GM21367 (cell line): ENCODE data around the gene DPH6.
"Not testable (repeated sequence)": the region's sequence is repeated elsewhere in the genome, so short reads cannot be mapped to it uniquely, and the experiment has no call there.

Experiments used
- ATAC-seq: cut with Tn5 transposase; IDR thresholded peaks from one replicate; pipeline ENCODE4 v1.9.1; 2021; ENCODE audit not compliant: unreplicated experiment

DPH6 gene

GRCh38 chr15:35545824-35546510 is at the start of gene DPH6:
DPH6 (minus strand) TSS chr15:35546165; CDS start chr15:35546141, 24 bp downstream.
- peak; percentile 85 for ATAC-seq

GRCh38 chr15:35595656-35596055 is 49.7 kb upstream of the DPH6 start:
- no peak for ATAC-seq

- ATAC-seq, result not testable (repeated sequence)
Observed at GRCh38 chr15:35591987-35592386, 46.0 kb upstream of the DPH6 start.

GRCh38 chr15:35583863-35584528 is 38.0 kb upstream of the DPH6 start:
- no peak for ATAC-seq

GRCh38 chr15:35580606-35581005 is 34.6 kb upstream of the DPH6 start:
- ATAC-seq, result no peak

GRCh38 chr15:35567392-35567791 is 21.4 kb upstream of the DPH6 start:
- ATAC-seq, result no peak

- no peak for ATAC-seq
Observed at GRCh38 chr15:35566991-35567390, 21.0 kb upstream of the DPH6 start.

- ATAC-seq, result no peak
Observed at GRCh38 chr15:35565901-35566300, 19.9 kb upstream of the DPH6 start.

- ATAC-seq, result no peak
Observed at GRCh38 chr15:35562641-35563040, 16.7 kb upstream of the DPH6 start.

- no peak for ATAC-seq
Observed at GRCh38 chr15:35561308-35561707, 15.3 kb upstream of the DPH6 start.

GRCh38 chr15:35560870-35561269 is 14.9 kb upstream of the DPH6 start:
- no peak for ATAC-seq

GRCh38 chr15:35560258-35560657 is 14.3 kb upstream of the DPH6 start:
- no peak for ATAC-seq

- no peak for ATAC-seq
Observed at GRCh38 chr15:35559683-35560082, 13.7 kb upstream of the DPH6 start.

GRCh38 chr15:35557544-35557943 is 11.6 kb upstream of the DPH6 start:
- ATAC-seq, result no peak

GRCh38 chr15:35557012-35557411 is 11.0 kb upstream of the DPH6 start:
- no peak for ATAC-seq

GRCh38 chr15:35555244-35555643 is 9.3 kb upstream of the DPH6 start:
- no peak for ATAC-seq

GRCh38 chr15:35550957-35551356 is 5.0 kb upstream of the DPH6 start:
- no peak for ATAC-seq

- no peak for ATAC-seq
Observed at GRCh38 chr15:35549567-35549966, 3.6 kb upstream of the DPH6 start.

GRCh38 chr15:35548435-35548834 is 2.5 kb upstream of the DPH6 start:
- no peak for ATAC-seq

GRCh38 chr15:35547775-35548364 is 1.9 kb upstream of the DPH6 start:
- ATAC-seq, result no peak

- peak; percentile 16 for ATAC-seq
Observed at GRCh38 chr15:35546511-35547381, 781 bp upstream of the DPH6 start.
